IMR-90 (cell line): Measurements from ENCODE around the gene RTL1.

Source experiments
- CTCF ChIP-seq: conservative IDR thresholded peaks from 2 replicates; pipeline ENCODE4 v1.5.1; 2012; ENCODE audit warnings: mild to moderate bottlenecking, low read depth, low read length, improper control_type of control experiment
- RCOR1 ChIP-seq: IDR thresholded peaks from 2 replicates; pipeline ENCODE4 v1.6.1; 2012; ENCODE audit warnings: mild to moderate bottlenecking, low read length, improper control_type of control experiment; ENCODE audit not compliant: insufficient replicate concordance
- SMC3 ChIP-seq: fragments of 150-350 bp; IDR thresholded peaks from 2 replicates; pipeline ENCODE4 v1.6.1; 2016; ENCODE audit warnings: low read depth, mild to moderate bottlenecking, antibody characterized with exemption, low read length, moderate library complexity

GRCh38 chr14:100878271-100879146 lies 25.0 kb downstream of the RTL1 start:
- TF ChIP-seq CTCF (no peak), SMC3 (no peak), RCOR1 (no peak)
